Body of pancreas (tissue), 4 donors: ENCODE measurements around the gene GCC2.

Experiments
- POLR2A ChIP-seq, 3 donors: fragments of 450-650 bp; IDR thresholded peaks; one replicate each; pipeline ENCODE4 v1.6.1; 2016; ENCODE audit warnings: antibody characterized with exemption in 3 of 3, mild to moderate bottlenecking in 2 of 3
- TF ChIP-seq, protein P1 (sequence below), 7 experiments: fragments of 450-650 bp in 4 of 7; fragments of 200-600 bp in 3 of 7; sonication (generic) in 3 of 7; IDR thresholded peaks; one replicate each; pipeline ENCODE4 v1.5.1; 2016 to 2019; ENCODE audit warnings: antibody characterized with exemption in 7 of 7

- TF ChIP-seq POLR2A (IDR thresholded peaks at IDR 0.05) = no peak
- TF ChIP-seq, protein P1, sequence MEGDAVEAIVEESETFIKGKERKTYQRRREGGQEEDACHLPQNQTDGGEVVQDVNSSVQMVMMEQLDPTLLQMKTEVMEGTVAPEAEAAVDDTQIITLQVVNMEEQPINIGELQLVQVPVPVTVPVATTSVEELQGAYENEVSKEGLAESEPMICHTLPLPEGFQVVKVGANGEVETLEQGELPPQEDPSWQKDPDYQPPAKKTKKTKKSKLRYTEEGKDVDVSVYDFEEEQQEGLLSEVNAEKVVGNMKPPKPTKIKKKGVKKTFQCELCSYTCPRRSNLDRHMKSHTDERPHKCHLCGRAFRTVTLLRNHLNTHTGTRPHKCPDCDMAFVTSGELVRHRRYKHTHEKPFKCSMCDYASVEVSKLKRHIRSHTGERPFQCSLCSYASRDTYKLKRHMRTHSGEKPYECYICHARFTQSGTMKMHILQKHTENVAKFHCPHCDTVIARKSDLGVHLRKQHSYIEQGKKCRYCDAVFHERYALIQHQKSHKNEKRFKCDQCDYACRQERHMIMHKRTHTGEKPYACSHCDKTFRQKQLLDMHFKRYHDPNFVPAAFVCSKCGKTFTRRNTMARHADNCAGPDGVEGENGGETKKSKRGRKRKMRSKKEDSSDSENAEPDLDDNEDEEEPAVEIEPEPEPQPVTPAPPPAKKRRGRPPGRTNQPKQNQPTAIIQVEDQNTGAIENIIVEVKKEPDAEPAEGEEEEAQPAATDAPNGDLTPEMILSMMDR (IDR thresholded peaks at IDR 0.05) = no peak
These were observed 30.6 kb upstream of the GCC2 start for GRCh38 chr2:108418416-108418815.
